Hepatocyte (in vitro differentiated cells): ENCODE measurements around the gene MYRIP.

Source experiments
- CTCF ChIP-seq: fragments of 200-600 bp; sonication (generic); IDR thresholded peaks from 2 replicates; pipeline ENCODE4 v1.5.1; 2016; ENCODE audit warnings: antibody characterized with exemption, mild to moderate bottlenecking; ENCODE audit not compliant: poor library complexity
- EZH2phosphoT487 ChIP-seq: fragments of 200-600 bp; sonication (generic); IDR thresholded peaks from one replicate; pipeline ENCODE4 v1.6.1; 2018; ENCODE audit warnings: antibody characterized with exemption, mild to moderate bottlenecking, low read depth, moderate library complexity; ENCODE audit not compliant: unreplicated experiment, severe bottlenecking

DNA sequence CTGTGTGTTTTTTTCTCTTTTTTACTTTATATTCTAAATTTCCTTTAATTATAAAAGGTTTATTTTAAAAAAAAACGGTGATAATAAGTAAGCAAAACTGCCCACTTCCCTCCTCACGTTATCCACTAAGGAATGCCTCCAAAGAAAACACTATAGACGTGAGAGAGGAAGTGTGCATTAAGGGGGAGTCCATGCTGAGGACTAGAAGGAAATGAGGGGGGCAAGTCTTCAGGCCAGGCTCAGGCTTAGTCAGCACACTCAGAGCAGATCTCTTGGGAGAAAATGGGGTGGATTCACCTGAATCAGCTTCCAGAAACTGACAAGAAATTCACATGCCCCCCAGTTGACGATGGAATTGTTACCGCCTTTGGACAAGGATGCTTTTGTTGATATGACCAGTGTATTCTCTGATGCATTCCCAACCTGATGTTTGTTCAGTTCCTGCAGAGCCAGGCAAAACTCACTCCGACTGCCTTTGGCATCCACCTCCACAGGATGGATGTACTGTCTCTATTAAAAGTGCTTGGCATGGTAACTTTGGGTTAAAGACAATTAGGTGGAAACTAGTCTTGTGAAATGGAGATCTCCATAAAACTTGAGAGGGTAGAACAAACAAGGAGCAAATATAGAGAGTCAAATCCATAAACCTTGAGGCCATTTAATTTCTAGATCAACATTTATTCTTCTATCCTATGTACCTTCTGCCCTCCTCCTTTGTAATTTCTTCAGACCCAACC lies 167.8 kb downstream of the MYRIP start:
- no peak for TF ChIP-seq EZH2phosphoT487
- no peak for TF ChIP-seq CTCF
